ENCODE data around the gene TCP11L2. TPM values are rescaled to one million over a fixed set of nuclear protein-coding genes. Genes with fewer than 3 reads are reported as not detected.

Gene TCP11L2
- total and polyA plus RNA-seq, 2 of the 13 experiments (the other 11 are each of a cell fraction or from before 2014, with no cell fraction given) = 4.6 to 24.1 TPM

- TF ChIP-seq ZNF407 (CRISPR knock-in tag; IDR thresholded peaks at IDR 0.05; ENCODE audit: not compliant biosample characterization) (peak; percentile 83), ZNF839 (CRISPR knock-in tag; IDR thresholded peaks at IDR 0.05; ENCODE audit: borderline replicate concordance) (no peak; the same call in 1 of the 2 replicates), HOXA9 (CRISPR knock-in tag; IDR thresholded peaks at IDR 0.05; ENCODE audit: borderline replicate concordance) (peak; percentile 73; the same call in 1 of the 2 replicates), NFKB2 (CRISPR knock-in tag; IDR thresholded peaks at IDR 0.05; ENCODE audit: borderline replicate concordance) (peak; percentile 95; the same call in 1 of the 2 replicates), ZNF282 (IDR thresholded peaks at IDR 0.05; ENCODE audit: partially characterized antibody) (no peak), XRCC5 (optimal IDR thresholded peaks at IDR 0.05; ENCODE audit: low read length) (peak; percentile 99), ZBTB7A (CRISPR knock-in tag; IDR thresholded peaks at IDR 0.05) (no peak), ZFY (CRISPR knock-in tag; IDR thresholded peaks at IDR 0.05) (peak; percentile 96), AKAP8 (CRISPR knock-in tag; IDR thresholded peaks at IDR 0.05) (peak; percentile 24; the same call in 1 of the 2 replicates), FOSL1 (CRISPR knock-in tag; IDR thresholded peaks at IDR 0.05; ENCODE audit: borderline replicate concordance) (0 out of 2 replicates have a peak, but pooled peaks have one; percentile 14), CSRNP1 (CRISPR knock-in tag; IDR thresholded peaks at IDR 0.05) (peak; percentile 95), CBFB (CRISPR knock-in tag; IDR thresholded peaks at IDR 0.05) (peak; percentile 90), PHB2 (IDR thresholded peaks at IDR 0.05; ENCODE audit: partially characterized antibody) (no peak), ZNF766 (CRISPR knock-in tag; IDR thresholded peaks at IDR 0.05; ENCODE audit: borderline replicate concordance) (peak; percentile 64), ZNF567 (CRISPR knock-in tag; IDR thresholded peaks at IDR 0.05; ENCODE audit: borderline replicate concordance) (no peak; the same call in 1 of the 2 replicates)
- TF ChIP-seq, protein P1, sequence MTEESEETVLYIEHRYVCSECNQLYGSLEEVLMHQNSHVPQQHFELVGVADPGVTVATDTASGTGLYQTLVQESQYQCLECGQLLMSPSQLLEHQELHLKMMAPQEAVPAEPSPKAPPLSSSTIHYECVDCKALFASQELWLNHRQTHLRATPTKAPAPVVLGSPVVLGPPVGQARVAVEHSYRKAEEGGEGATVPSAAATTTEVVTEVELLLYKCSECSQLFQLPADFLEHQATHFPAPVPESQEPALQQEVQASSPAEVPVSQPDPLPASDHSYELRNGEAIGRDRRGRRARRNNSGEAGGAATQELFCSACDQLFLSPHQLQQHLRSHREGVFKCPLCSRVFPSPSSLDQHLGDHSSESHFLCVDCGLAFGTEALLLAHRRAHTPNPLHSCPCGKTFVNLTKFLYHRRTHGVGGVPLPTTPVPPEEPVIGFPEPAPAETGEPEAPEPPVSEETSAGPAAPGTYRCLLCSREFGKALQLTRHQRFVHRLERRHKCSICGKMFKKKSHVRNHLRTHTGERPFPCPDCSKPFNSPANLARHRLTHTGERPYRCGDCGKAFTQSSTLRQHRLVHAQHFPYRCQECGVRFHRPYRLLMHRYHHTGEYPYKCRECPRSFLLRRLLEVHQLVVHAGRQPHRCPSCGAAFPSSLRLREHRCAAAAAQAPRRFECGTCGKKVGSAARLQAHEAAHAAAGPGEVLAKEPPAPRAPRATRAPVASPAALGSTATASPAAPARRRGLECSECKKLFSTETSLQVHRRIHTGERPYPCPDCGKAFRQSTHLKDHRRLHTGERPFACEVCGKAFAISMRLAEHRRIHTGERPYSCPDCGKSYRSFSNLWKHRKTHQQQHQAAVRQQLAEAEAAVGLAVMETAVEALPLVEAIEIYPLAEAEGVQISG (CRISPR knock-in tag; IDR thresholded peaks at IDR 0.05) = peak; percentile 91
Measured at GRCh38 chr12:106357549-106358395, 55.2 kb downstream of the TCP11L2 start, which contains the start of gene POLR3B (continued).
